ENCODE results near the gene ZNF280C. TPM values are rescaled to one million over a fixed set of nuclear protein-coding genes. Genes with fewer than 3 reads are reported as not detected.

Gene ZNF280C
- total and polyA plus RNA-seq, 8 donors = 0.61 to 17.5 (median 2.3) TPM

GRCh38 chrX:130267956-130268448 is 697 bp downstream of the ZNF280C start:
- Histone ChIP-seq H3K27me3 (no peaks in the 10 kb centered on the region), H3K4me3 (peak overlapping the region; percentile 52 to 69 (median 62)), H3K36me3 (no peaks in the 10 kb centered on the region), H3K9me3 (no peaks in the 10 kb centered on the region), H3K27ac (peak overlapping the region; percentile 76 to 88 (median 85)), H3K4me1 (peaks cover 0 to 8% (median 4%) of the 10 kb centered on the region in 4 donors)
- DNase-seq = no peak
- no peak for TF ChIP-seq CTCF (IDR thresholded peaks at IDR 0.05)
- no peak for TF ChIP-seq EP300 (IDR thresholded peaks at IDR 0.05)
- no peak for TF ChIP-seq POLR2AphosphoS5 (IDR thresholded peaks at IDR 0.05)
- TF ChIP-seq POLR2A (IDR thresholded peaks at IDR 0.05) = no peak
- 0 to 33% (median 5%) methylated on average over 13 of the region's 13 CpGs for whole genome bisulfite sequencing, 5 donors
- intact Hi-C loops (cut with DNase I; ENCODE audit: low total_unique reads) = no loop called here

GRCh38 chrX:130264573-130264972 is 4.1 kb downstream of the ZNF280C start:
- no peak overlapping the region for H3K4me3 ChIP-seq
- intact Hi-C loops (cut with DNase I; ENCODE audit: low total_unique reads) = no loop called here
- no peak overlapping the region for H3K27ac ChIP-seq
- no peak for TF ChIP-seq CTCF (IDR thresholded peaks at IDR 0.05)
- no peak for TF ChIP-seq POLR2AphosphoS5 (IDR thresholded peaks at IDR 0.05)
- no peak for TF ChIP-seq EP300 (IDR thresholded peaks at IDR 0.05)
- H3K36me3 ChIP-seq = no peaks in the 10 kb centered on the region
- 65 to 96% (median 82%) methylated on average over 2 of the region's 2 CpGs for WGBS, 5 donors
- no peaks in the 10 kb centered on the region for H3K9me3 ChIP-seq
- H3K27me3 ChIP-seq = no peaks in the 10 kb centered on the region
- peaks cover 0 to 8% (median 4%) of the 10 kb centered on the region in 4 donors for H3K4me1 ChIP-seq
- no peak for DNase-seq

- TF ChIP-seq POLR2AphosphoS5 (IDR thresholded peaks at IDR 0.05) (no peak), CTCF (IDR thresholded peaks at IDR 0.05) (no peak), EP300 (IDR thresholded peaks at IDR 0.05) (no peak), POLR2A (IDR thresholded peaks at IDR 0.05) (no peak)
- H3K4me3 ChIP-seq = no peak overlapping the region
- H3K9me3 ChIP-seq = no peaks in the 10 kb centered on the region
- no peak for DNase-seq
- H3K27ac ChIP-seq = no peak overlapping the region
- H3K4me1 ChIP-seq = peaks cover 0 to 8% (median 4%) of the 10 kb centered on the region in 4 donors
- intact Hi-C loops (cut with DNase I; ENCODE audit: low total_unique reads) = no loop called here
- no peaks in the 10 kb centered on the region for H3K36me3 ChIP-seq
- no peaks in the 10 kb centered on the region for H3K27me3 ChIP-seq
These were observed 5.7 kb downstream of the ZNF280C start for GRCh38 chrX:130263016-130263415.

DNA sequence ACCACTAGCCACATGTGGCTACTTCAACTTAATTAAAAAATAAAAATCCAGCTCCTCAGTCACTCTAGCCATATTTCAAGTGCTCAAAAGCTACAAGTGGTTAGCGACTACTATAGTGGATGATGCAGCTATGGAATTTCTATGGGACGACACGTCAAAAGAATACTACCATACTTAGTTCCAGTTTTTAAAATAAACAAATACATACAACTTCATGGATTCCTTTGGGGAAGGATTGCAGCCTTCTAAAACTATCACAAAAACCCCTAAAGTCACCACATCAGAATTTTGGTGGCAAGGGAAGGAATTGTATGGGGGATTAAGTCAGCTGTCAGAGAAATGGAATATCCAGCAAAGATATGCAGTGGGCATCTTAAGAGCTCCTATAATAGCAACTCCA is 6.5 kb downstream of the ZNF280C start:
- Histone ChIP-seq H3K27ac (no peak overlapping the region), H3K4me3 (no peak overlapping the region), H3K27me3 (no peaks in the 10 kb centered on the region), H3K36me3 (no peaks in the 10 kb centered on the region), H3K4me1 (peaks cover 0 to 2% (median under 1%) of the 10 kb centered on the region in 4 donors), H3K9me3 (no peaks in the 10 kb centered on the region)
- TF ChIP-seq EP300 (IDR thresholded peaks at IDR 0.05) (no peak), POLR2AphosphoS5 (IDR thresholded peaks at IDR 0.05) (no peak), CTCF (IDR thresholded peaks at IDR 0.05) (no peak), POLR2A (IDR thresholded peaks at IDR 0.05) (no peak)
- WGBS, 5 donors = 80 to 94% (median 86%) methylated on average over 3 of the region's 3 CpGs
- intact Hi-C loops (cut with DNase I; ENCODE audit: low total_unique reads) = no loop called here
- no peak for DNase-seq
